CD4-positive, alpha-beta T cell (primary cell): ENCODE measurements around the gene GANAB. TPM values are rescaled to one million over a fixed set of nuclear protein-coding genes. Genes with fewer than 3 reads are reported as not detected.

Experiments
- ATAC-seq: fragments of 200-7000 bp; cut with Tn5 transposase; one replicate; pipeline ENCODE4 v1.10.0; 2022; ENCODE audit warnings: mild to moderate bottlenecking; ENCODE audit not compliant: poor library complexity
- CTCF ChIA-PET: fragments of 350-600 bp; sonication (Branson Sonifier 250); formaldehyde crosslinking; loops from one replicate; lab custom pipeline; 2021; ENCODE audit warnings: antibody characterized with exemption, inconsistent platforms; lab: Charles Lee
- POLR2A ChIA-PET: fragments of 350-600 bp; sonication (Branson Sonifier 250); formaldehyde crosslinking; loops from one replicate; lab custom pipeline; 2021; ENCODE audit warnings: antibody characterized with exemption, inconsistent platforms; lab: Charles Lee
- DNase-seq, 14 experiments: peaks; one replicate each; pipeline ENCODE4 v3.0.0-alpha.2; 2013 to 2020; ENCODE audit warnings: mixed read lengths in 2 of 14
- H3K27ac ChIP-seq, 2 donors: one replicate each; pipeline versions ENCODE4 v1.5.1 to v1.7.0; 2013; ENCODE audit warnings: low read length in 2 of 2, low read depth in 1 of 2, mild to moderate bottlenecking in 1 of 2
- H3K27me3 ChIP-seq, 2 experiments: 1 replicate in 1 of 2; 2 replicates in 1 of 2; pipeline versions ENCODE4 v1.6.1 to v1.7.0; 2013; ENCODE audit warnings: low read length in 2 of 2, control low read depth in 1 of 2, mild to moderate bottlenecking in 1 of 2, moderate library complexity in 1 of 2; ENCODE audit not compliant: insufficient read depth in 2 of 2, control insufficient read depth in 1 of 2
- H3K36me3 ChIP-seq: one replicate; pipeline ENCODE4 v1.6.1; 2013; ENCODE audit warnings: low read length, control low read depth; ENCODE audit not compliant: insufficient read depth
- H3K4me1 ChIP-seq: one replicate; pipeline ENCODE4 v1.6.1; 2013; ENCODE audit warnings: low read length, control low read depth; ENCODE audit not compliant: insufficient read depth
- H3K4me3 ChIP-seq: one replicate; pipeline ENCODE4 v1.5.1; 2013; ENCODE audit warnings: mild to moderate bottlenecking, low read length, moderate library complexity
- H3K9me3 ChIP-seq, 2 experiments: 1 replicate in 1 of 2; 2 replicates in 1 of 2; pipeline versions ENCODE4 v1.6.1 to v1.7.0; 2013; ENCODE audit warnings: low read length in 2 of 2, mild to moderate bottlenecking in 2 of 2, control low read depth in 1 of 2, moderate library complexity in 1 of 2; ENCODE audit not compliant: control insufficient read depth in 1 of 2, insufficient read depth in 1 of 2
- H3K27ac Mint-ChIP-seq: one replicate; pipeline ENCODE4 v1.8.0; 2020; ENCODE audit warnings: mixed read lengths
- H3K27me3 Mint-ChIP-seq: one replicate; pipeline ENCODE4 v1.8.0; 2021; ENCODE audit warnings: mixed read lengths
- H3K36me3 Mint-ChIP-seq: one replicate; pipeline ENCODE4 v1.8.0; 2021; ENCODE audit warnings: low read depth, mixed read lengths
- H3K4me1 Mint-ChIP-seq: one replicate; pipeline ENCODE4 v1.8.0; 2021; ENCODE audit warnings: low read depth, mixed read lengths
- H3K4me3 Mint-ChIP-seq: one replicate; pipeline ENCODE4 v1.8.0; 2020; ENCODE audit warnings: mild to moderate bottlenecking, mixed read lengths
- H3K9me3 Mint-ChIP-seq: one replicate; pipeline ENCODE4 v1.8.0; 2020; ENCODE audit warnings: mixed read lengths
- intact Hi-C, 2 experiments: fragments of 100-400 bp; cut with DNase I in 1 of 2; cut with micrococcal nuclease in 1 of 2; formaldehyde crosslinking; loops; one replicate each; pipeline versions ENCODE4 v1.15.1 to v1.9.0; 2023 to 2025; cut with DNase I, micrococcal nuclease
- total RNA-seq, 174 experiments: library from RNA in 2 of 174; stranded (reverse) in 2 of 174; gene quantifications; one replicate each; pipeline ENCODE4 v1.2.3 and lab custom pipeline; 2021 to 2026
- TF ChIP-seq, protein P1 (sequence below): fragments of 200-600 bp; IDR thresholded peaks from one replicate; pipeline ENCODE4 v1.8.0; 2022; ENCODE audit warnings: antibody characterized with exemption, mild to moderate bottlenecking

GANAB gene
- total RNA-seq, 2 experiments from 2014 or later, result 181 to 182 TPM

DNA sequence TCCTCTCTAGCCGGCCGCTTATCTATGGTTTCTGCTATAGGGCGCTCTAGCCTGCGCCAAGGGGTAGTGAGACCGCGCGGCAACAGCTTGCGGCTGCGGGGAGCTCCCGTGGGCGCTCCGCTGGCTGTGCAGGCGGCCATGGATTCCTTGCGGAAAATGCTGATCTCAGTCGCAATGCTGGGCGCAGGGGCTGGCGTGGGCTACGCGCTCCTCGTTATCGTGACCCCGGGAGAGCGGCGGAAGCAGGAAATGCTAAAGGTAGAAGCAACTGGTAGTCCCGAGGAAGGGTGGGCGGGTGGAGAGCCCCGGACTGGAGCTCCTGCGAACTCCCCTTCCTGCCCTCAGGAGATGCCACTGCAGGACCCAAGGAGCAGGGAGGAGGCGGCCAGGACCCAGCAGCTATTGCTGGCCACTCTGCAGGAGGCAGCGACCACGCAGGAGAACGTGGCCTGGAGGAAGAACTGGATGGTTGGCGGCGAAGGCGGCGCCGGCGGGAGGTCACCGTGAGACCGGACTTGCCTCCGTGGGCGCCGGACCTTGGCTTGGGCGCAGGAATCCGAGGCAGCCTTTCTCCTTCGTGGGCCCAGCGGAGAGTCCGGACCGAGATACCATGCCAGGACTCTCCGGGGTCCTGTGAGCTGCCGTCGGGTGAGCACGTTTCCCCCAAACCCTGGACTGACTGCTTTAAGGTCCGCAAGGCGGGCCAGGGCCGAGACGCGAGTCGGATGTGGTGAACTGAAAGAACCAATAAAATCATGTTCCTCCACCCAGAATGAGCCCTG is 25.4 kb upstream of the GANAB start, which contains the start of the genes LBHD1 and UQCC3:
Gene LBHD1, minus strand, starts transcription at position 660 of the 782 bp plus-strand sequence. CDS start 2,236 bp downstream, outside the sequence.
Gene UQCC3, plus strand, starts transcription at position 66 of the 782 bp plus-strand sequence. Its CDS starts 73 bp downstream, at position 139.
- peak within 1 kb of the TSS; percentile 87 for H3K27ac Mint-ChIP-seq
- peak; percentile 74 for ATAC-seq
- DNase-seq, result peak; percentile 50 to 89 (median 68)
- H3K36me3 Mint-ChIP-seq, result peaks cover 38% of the 10 kb centered on the region
- H3K27me3 ChIP-seq, result no peaks in the 10 kb centered on the region
- peaks cover 31% of the 10 kb centered on the region for H3K36me3 ChIP-seq
- ChIA-PET POLR2A (interaction anchor here (0.6 to 6.4 kb wide), 29 partner anchors 9 to 209 kb away, joined by 3 to 94 read pairs (median 6); partner anchors contain the start of genes B3GAT3, EEF1G, EML3 and GANAB), CTCF (interaction anchor here (0.8 to 3.0 kb wide), 7 partner anchors 9 to 209 kb away, joined by 3 to 8 read pairs (median 4); partner anchors contain the start of genes B3GAT3, INTS5, SLC3A2 and TMEM179B)
- H3K4me1 Mint-ChIP-seq, result peaks cover 53% of the 10 kb centered on the region
- H3K9me3 Mint-ChIP-seq, result no peaks in the 10 kb centered on the region
- H3K27me3 Mint-ChIP-seq, result no peaks in the 10 kb centered on the region
- peak within 1 kb of the TSS; percentile 72 to 83 for H3K27ac ChIP-seq
- H3K4me3 Mint-ChIP-seq, result peak within 1 kb of the TSS; percentile 91
- intact Hi-C loops, result loop anchor here (1.0 to 5.0 kb wide), 5 partner anchors 19 to 79 kb away; partner anchors contain the start of genes BSCL2 (in 2 of the 2), GNG3 (in 2 of the 2), INTS5 (in 2 of the 2) and TUT1 (in 2 of the 2)
- TF ChIP-seq, protein P1, sequence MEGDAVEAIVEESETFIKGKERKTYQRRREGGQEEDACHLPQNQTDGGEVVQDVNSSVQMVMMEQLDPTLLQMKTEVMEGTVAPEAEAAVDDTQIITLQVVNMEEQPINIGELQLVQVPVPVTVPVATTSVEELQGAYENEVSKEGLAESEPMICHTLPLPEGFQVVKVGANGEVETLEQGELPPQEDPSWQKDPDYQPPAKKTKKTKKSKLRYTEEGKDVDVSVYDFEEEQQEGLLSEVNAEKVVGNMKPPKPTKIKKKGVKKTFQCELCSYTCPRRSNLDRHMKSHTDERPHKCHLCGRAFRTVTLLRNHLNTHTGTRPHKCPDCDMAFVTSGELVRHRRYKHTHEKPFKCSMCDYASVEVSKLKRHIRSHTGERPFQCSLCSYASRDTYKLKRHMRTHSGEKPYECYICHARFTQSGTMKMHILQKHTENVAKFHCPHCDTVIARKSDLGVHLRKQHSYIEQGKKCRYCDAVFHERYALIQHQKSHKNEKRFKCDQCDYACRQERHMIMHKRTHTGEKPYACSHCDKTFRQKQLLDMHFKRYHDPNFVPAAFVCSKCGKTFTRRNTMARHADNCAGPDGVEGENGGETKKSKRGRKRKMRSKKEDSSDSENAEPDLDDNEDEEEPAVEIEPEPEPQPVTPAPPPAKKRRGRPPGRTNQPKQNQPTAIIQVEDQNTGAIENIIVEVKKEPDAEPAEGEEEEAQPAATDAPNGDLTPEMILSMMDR, result no peak
- peak within 1 kb of the TSS; percentile 98 for H3K4me3 ChIP-seq
- no peaks in the 10 kb centered on the region for H3K9me3 ChIP-seq
- peaks cover 55% of the 10 kb centered on the region for H3K4me1 ChIP-seq

DNA sequence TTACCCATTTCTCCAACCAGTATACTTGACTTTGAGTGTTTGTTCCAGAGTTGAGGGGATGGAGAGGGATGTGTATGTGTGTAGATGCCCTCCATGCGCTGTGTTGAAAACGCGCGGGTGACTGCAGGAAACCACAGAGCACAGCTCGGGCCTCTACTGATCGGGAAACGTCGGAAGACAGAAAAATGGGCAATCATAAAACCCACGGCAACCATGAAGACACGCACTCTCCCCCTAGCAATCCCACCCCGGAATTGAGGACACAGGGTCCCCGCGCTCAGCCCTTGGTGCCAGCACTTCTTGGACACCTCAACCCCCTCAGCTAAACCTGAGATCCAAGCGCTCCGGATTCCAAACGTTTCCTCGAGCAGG is 24.8 kb upstream of the GANAB start:
- peak in 2 of 14 experiments; percentile 24 to 32 for DNase-seq
- Mint-ChIP-seq H3K27ac (peak overlapping the region; percentile 87), H3K27me3 (no peaks in the 10 kb centered on the region), H3K4me3 (peak overlapping the region; percentile 91), H3K4me1 (peaks cover 47% of the 10 kb centered on the region), H3K9me3 (no peaks in the 10 kb centered on the region), H3K36me3 (peaks cover 33% of the 10 kb centered on the region)
- Histone ChIP-seq H3K4me3 (peak overlapping the region; percentile 98), H3K9me3 (no peaks in the 10 kb centered on the region), H3K4me1 (peaks cover 56% of the 10 kb centered on the region), H3K36me3 (peaks cover 27% of the 10 kb centered on the region), H3K27ac (peak overlapping the region; percentile 72 to 83), H3K27me3 (no peaks in the 10 kb centered on the region)
- ChIA-PET CTCF (interaction anchor here (1.0 to 3.0 kb wide), 5 partner anchors 10 to 210 kb away, joined by 3 to 8 read pairs (median 6); partner anchors contain the start of genes INTS5, SLC3A2 and TMEM179B), POLR2A (interaction anchor here (0.6 to 6.4 kb wide), 28 partner anchors 10 to 919 kb away, joined by 3 to 94 read pairs (median 6); partner anchors contain the start of genes B3GAT3, EEF1G, EML3 and GANAB)
- TF ChIP-seq, protein P1, result no peak
- peak; percentile 61 for ATAC-seq
- intact Hi-C loops, result loop anchor here (2.0 to 5.0 kb wide), 4 partner anchors 18 to 79 kb away; partner anchors contain the start of genes BSCL2 (in 2 of the 2), GNG3 (in 2 of the 2), INTS5 (in 2 of the 2) and TUT1 (in 2 of the 2)
